ENCODE data around the gene GATA5.
"Not testable (repeated sequence)": the region's sequence is repeated elsewhere in the genome, so short reads cannot be mapped to it uniquely, and the experiment has no call there.

The GATA5 gene

GRCh38 chr20:62504323-62504722 is 28.5 kb upstream of the GATA5 start:
- no peak for DNase-seq

- no peak for DNase-seq
Measured at GRCh38 chr20:62503401-62504178, 27.8 kb upstream of the GATA5 start.

- DNase-seq = no peak
Measured at GRCh38 chr20:62502496-62503095, 26.8 kb upstream of the GATA5 start.

- DNase-seq = no peak
Measured at GRCh38 chr20:62501801-62502495, 26.2 kb upstream of the GATA5 start.

GRCh38 chr20:62500237-62500864 is 24.6 kb upstream of the GATA5 start:
- DNase-seq = peak; percentile 23 to 82 (median 70)

- DNase-seq = no peak
Measured at GRCh38 chr20:62499758-62500236, 24.0 kb upstream of the GATA5 start.

GRCh38 chr20:62498874-62499273 is 23.1 kb upstream of the GATA5 start:
- no peak for DNase-seq

- DNase-seq = peak in 5 of 6 experiments; percentile 6 to 28 (median 15)
Measured at GRCh38 chr20:62496568-62497218, 20.9 kb upstream of the GATA5 start.

- DNase-seq = no peak
Measured at GRCh38 chr20:62495749-62496567, 20.2 kb upstream of the GATA5 start.

GRCh38 chr20:62494980-62495748 is 19.4 kb upstream of the GATA5 start:
- no peak for DNase-seq

- no peak for DNase-seq
Measured at GRCh38 chr20:62494537-62494936, 18.7 kb upstream of the GATA5 start.

- DNase-seq = no peak
Measured at GRCh38 chr20:62493886-62494285, 18.1 kb upstream of the GATA5 start.

GRCh38 chr20:62493253-62493885 is 17.6 kb upstream of the GATA5 start:
- no peak for DNase-seq

GRCh38 chr20:62492711-62493110 is 16.9 kb upstream of the GATA5 start:
- no peak for DNase-seq

- DNase-seq = not testable (repeated sequence)
Measured at GRCh38 chr20:62490783-62491182, 15.0 kb upstream of the GATA5 start.

- no peak for DNase-seq
Measured at GRCh38 chr20:62489932-62490263, 14.1 kb upstream of the GATA5 start.

GRCh38 chr20:62489186-62489931 is 13.6 kb upstream of the GATA5 start:
- DNase-seq = no peak

- no peak for DNase-seq
Measured at GRCh38 chr20:62488470-62488869, 12.7 kb upstream of the GATA5 start.

GRCh38 chr20:62487561-62488354 is 12.0 kb upstream of the GATA5 start:
- DNase-seq = no peak
